HUES6 (cell line): ENCODE measurements around the gene BHLHE23.

Source experiments
- H3K27ac ChIP-seq: 2 replicates; pipeline ENCODE4 v1.7.0; 2013; ENCODE audit warnings: low read depth, mild to moderate bottlenecking, low read length, inconsistent platforms
- H3K27me3 ChIP-seq: 2 replicates; pipeline ENCODE4 v1.6.1; 2013; ENCODE audit warnings: low read length; ENCODE audit not compliant: control insufficient read depth, insufficient read depth
- H3K36me3 ChIP-seq: 2 replicates; pipeline ENCODE4 v1.6.1; 2013; ENCODE audit warnings: low read length; ENCODE audit not compliant: control insufficient read depth, insufficient read depth
- H3K4me1 ChIP-seq: 2 replicates; pipeline ENCODE4 v1.6.1; 2013; ENCODE audit warnings: low read length; ENCODE audit not compliant: control insufficient read depth, insufficient read depth
- H3K4me3 ChIP-seq: 2 replicates; pipeline ENCODE4 v1.5.1; 2013; ENCODE audit warnings: low read depth, low read length
- H3K9ac ChIP-seq: one replicate; pipeline ENCODE4 v1.6.1; 2013; ENCODE audit warnings: mild to moderate bottlenecking, low read length
- H3K9me3 ChIP-seq: 2 replicates; pipeline ENCODE4 v1.6.1; 2013; ENCODE audit warnings: low read depth, low read length; ENCODE audit not compliant: control insufficient read depth, insufficient read depth

BHLHE23 gene

DNA sequence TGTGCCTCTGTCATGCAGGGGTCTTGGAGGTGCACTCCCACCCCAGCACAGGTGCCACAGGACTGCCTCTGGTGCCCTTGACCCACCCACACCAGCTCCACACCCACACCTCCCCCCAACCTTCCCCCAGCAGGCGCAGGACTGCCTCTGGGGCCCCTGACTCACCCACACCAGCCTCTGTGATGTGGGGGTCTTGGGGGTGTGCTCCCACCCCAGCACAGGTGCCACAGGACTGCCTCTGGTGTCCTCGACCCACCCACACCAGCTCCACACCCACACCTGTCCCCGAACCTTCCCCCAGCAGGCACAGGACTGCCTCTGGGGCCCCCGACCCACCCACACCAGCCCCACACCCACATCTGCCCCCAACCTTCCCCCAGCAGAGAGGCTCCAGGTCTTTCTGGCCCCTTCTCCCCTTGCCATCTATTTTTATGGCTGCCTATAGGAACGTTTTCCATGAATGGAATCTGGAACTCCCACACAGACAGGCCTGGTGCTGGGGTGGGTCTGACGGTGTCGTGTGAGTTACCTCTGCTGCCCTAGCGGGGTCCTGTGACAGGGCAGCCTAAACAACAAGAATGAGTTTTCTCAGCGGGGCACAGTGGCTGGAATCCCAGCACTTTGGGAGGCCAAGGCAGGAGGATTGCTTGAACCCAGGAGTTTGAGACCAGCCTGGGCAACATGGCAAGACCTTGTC is 30.8 kb downstream of the BHLHE23 start:
- no peak overlapping the region for H3K9ac ChIP-seq

DNA sequence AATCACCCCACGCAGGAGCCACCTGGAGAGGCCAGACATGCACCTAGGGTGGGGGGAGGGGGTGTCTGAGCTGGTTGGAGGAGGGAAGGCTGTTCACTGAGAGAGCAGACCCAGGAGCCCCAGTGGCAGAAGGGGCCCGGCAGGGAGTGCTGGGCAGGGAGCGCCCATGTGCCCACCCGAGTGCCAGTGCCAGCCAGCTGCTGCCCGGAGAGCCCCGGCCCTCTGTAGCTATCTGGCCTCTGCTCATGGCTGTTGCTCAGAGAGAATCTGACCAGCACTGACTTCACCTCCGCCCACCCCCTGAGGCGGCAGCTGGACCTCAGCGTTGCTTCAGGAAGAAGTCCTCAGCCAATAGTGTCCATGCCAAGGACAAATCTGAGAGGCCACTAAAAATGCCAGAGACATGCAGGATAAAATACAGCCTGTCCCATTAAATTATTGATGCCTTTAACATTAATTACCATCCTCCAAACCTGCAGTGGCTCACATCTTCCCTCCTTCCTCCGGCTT is 31.5 kb downstream of the BHLHE23 start:
- Histone ChIP-seq H3K27me3 (peaks cover 75% of the 10 kb centered on the region), H3K4me1 (peaks cover 43% of the 10 kb centered on the region), H3K9me3 (no peaks in the 10 kb centered on the region)

More for the DNA sequence above, 30.8 kb downstream of the BHLHE23 start:
- H3K36me3 ChIP-seq: no peaks in the 10 kb centered on the region
- no peaks in the 10 kb centered on the region for H3K9me3 ChIP-seq
- peaks cover 77% of the 10 kb centered on the region for H3K27me3 ChIP-seq
- H3K4me1 ChIP-seq: peaks cover 43% of the 10 kb centered on the region
- H3K4me3 ChIP-seq: no peak overlapping the region
- no peak overlapping the region for H3K27ac ChIP-seq

DNA sequence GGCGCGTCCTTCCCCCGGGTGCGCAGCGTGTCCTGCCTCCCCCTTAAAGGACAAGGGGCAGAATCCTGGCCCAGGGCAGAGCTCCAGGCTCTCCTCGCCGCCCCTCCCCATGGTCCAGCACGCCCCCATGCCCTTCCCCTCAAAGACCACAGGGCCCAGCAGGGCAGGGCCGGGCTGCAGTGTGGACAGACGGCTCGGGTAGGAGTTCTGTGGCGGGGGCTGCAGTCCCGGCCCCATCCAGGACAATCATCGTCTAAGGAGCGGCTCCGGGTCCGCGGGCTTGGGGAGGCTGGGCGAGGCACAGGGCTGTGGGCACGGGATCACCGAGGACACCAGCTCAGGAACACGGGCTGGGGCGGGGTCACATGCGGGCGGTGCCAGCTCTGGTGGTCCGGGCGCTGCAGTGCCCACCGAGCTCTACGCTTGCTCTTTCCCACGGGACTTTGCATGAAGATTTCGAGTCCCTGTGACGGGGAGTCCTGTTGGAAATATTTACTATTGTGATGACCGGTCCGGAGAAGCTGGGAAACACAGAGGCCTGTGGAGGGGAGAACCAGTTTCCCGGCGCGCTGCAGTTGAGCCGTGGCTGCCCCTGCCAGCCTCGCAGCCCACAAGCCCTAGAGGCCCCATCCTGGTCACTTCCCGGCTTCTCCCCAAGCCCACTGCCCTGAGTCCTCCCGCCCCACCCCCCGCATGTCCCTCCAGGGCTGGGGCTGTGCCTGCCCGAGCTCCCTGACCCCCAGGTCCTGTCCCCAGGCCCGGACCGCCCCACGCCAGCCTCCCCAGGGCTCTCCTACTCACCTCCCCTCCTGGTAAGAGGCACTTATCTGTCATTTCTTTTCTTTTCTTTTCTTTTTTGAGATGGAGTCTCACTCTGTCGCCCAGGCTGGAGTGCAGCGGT is 33.7 kb downstream of the BHLHE23 start:
- no peak overlapping the region for H3K27ac ChIP-seq
- peaks cover 33% of the 10 kb centered on the region for H3K4me1 ChIP-seq
- H3K9ac ChIP-seq: no peak overlapping the region
- H3K36me3 ChIP-seq: no peaks in the 10 kb centered on the region
- peak overlapping the region; percentile 36 for H3K4me3 ChIP-seq
- peaks cover 60% of the 10 kb centered on the region for H3K27me3 ChIP-seq
- H3K9me3 ChIP-seq: no peaks in the 10 kb centered on the region

More for the DNA sequence above, 31.5 kb downstream of the BHLHE23 start:
- Histone ChIP-seq H3K27ac (no peak overlapping the region), H3K9ac (no peak overlapping the region), H3K4me3 (no peak overlapping the region), H3K36me3 (no peaks in the 10 kb centered on the region)

DNA sequence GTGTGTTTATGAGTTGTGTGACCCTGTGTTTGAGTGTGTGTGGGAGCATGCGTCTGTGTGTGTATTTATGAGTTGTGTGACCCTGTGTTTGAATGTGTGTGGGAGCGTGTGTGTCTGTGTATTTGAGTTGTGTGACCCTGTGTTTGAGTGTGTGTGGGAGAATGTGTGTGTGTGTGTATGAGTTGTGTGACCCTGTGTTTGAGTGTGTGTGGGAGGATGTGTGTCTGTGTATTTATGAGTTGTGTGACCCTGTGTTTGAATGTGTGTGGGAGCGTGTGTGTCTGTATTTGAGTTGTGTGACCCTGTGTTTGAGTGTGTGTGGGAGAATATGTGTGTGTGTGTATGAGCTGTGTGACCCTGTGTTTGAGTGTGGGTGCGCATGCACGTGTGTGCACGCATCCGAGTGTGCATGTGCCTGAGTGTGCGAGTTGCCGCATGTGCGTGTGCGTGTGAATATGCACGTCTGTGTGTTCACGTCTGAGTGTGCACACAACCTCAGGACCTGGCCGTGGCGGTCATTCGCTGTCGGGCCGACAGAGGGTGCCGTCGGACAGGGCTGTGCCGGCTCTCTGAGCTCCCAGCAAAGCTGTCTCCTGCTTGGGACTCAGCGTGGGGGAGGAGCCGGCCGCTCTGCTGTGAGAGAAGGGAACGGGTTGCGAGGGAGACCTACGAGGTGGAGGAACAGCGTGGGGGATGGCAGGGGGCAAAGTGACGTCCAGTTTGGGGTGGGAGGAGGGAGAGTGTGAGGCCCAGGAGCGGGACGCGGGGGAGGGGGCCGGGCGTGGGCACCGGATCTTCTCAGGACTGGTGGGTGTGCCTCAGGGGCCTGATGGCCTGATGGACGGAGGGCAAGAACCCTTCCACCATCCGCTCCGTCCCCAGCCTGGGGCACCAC is 34.6 kb downstream of the BHLHE23 start:
- H3K27ac ChIP-seq: no peak overlapping the region
- H3K27me3 ChIP-seq: peaks cover 59% of the 10 kb centered on the region
- H3K9me3 ChIP-seq: no peaks in the 10 kb centered on the region
- peak overlapping the region; percentile 36 for H3K4me3 ChIP-seq
- peaks cover 33% of the 10 kb centered on the region for H3K4me1 ChIP-seq
- H3K9ac ChIP-seq: no peak overlapping the region
- H3K36me3 ChIP-seq: no peaks in the 10 kb centered on the region

DNA sequence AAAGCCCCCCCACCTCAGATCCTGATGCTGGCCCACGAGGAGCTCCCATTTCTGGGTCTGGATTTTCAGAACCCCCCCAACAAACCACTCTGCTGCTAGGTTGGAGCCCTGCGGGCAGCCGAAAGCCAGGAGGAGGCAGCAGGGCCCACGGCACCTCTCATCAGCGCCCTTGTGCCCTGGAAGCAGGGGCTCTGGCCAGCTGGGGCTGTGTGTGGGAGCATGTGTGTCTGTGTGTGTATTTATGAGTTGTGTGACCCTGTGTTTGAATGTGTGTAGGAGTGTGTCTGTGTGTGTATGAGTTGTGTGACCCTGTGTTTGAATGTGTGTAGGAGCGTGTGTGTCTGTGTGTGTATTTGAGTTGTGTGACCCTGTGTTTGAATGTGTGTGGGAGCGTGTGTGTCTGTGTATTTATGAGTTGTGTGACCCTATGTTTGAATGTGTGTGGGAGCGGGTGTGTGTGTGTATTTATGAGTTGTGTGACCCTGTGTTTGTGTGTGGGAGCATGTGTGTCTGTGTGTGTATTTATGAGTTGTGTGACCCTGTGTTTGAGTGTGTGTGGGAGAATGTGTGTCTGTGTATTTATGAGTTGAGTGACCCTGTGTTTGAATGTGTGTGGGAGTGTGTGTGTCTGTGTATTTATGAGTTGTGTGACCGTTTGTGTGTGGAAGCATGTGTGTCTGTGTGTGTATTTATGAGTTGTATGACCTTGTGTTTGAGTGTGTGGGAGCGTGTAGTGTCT is 35.4 kb downstream of the BHLHE23 start:
- H3K36me3 ChIP-seq: no peaks in the 10 kb centered on the region
- peaks cover 53% of the 10 kb centered on the region for H3K27me3 ChIP-seq
- no peak overlapping the region for H3K27ac ChIP-seq
- H3K4me1 ChIP-seq: peaks cover 33% of the 10 kb centered on the region
- no peak overlapping the region for H3K4me3 ChIP-seq
- no peak overlapping the region for H3K9ac ChIP-seq
- no peaks in the 10 kb centered on the region for H3K9me3 ChIP-seq

DNA sequence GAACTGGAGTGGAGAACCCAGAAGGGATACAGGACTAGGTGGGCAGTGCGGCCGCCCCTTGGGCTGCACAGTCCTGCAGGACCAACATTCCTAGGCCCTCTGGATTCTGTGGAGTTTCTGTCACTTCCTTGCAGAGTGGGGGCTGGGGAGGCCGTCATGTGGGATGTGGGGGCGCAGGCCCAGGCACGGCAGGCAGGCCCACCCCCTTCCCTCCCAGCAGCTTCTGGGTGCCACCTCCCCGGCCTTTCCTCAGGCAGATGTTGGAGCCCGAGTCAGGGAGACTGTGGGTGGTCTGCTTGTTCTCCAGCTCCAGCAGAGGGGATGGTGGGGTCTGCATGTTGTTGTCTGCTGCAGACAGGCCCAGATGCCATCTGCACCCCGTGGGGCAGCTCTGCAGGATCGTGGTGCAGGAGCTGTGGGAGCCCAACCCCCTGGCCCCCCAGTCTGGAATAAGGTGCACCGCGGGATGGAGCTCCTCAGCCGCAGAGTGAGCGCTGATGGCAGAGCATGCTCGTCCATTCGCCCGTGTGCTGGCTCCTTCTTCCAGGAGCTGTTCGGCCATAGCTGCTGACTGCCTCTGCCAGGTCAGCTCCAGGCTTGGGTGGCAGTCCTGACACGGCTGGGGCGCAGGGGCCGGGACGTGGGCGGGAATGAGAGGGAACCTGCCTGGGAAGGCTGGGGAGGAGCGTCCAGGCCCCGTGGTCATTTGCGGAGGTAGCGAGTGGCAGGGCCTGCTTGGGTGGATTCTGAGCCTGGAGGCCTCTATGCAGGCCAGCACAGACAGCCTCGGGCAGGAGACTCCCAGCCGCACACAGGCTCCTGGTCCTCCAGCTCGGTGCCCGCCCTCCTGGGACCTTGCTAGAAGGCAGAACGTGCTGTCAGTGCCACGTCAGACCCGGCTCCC is 36.2 kb downstream of the BHLHE23 start:
- H3K27me3 ChIP-seq: peaks cover 45% of the 10 kb centered on the region
- H3K4me3 ChIP-seq: no peak overlapping the region
- H3K36me3 ChIP-seq: peaks cover 2% of the 10 kb centered on the region
- no peak overlapping the region for H3K9ac ChIP-seq
- H3K27ac ChIP-seq: no peak overlapping the region
- H3K9me3 ChIP-seq: no peaks in the 10 kb centered on the region
- H3K4me1 ChIP-seq: peaks cover 29% of the 10 kb centered on the region

DNA sequence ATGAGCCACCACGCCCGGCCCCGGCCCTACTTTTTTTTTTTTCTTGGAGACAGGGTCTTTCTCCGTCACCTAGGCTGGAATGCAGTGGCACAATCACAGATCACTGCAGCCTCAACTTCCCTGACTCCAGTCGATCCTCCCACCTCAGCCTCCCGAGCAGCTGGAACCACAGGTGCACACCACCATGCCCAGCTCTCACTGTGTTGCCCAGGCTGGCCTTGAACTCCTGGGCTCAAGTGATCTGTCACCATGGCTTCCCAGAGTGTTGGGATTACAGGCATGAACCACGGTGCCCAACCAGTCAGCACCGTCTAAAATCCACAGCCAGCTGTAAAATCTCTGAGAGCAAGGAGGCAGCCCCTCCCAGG is 36.8 kb downstream of the BHLHE23 start:
- peaks cover 38% of the 10 kb centered on the region for H3K27me3 ChIP-seq
- H3K4me1 ChIP-seq: peaks cover 23% of the 10 kb centered on the region
- no peak overlapping the region for H3K4me3 ChIP-seq

DNA sequence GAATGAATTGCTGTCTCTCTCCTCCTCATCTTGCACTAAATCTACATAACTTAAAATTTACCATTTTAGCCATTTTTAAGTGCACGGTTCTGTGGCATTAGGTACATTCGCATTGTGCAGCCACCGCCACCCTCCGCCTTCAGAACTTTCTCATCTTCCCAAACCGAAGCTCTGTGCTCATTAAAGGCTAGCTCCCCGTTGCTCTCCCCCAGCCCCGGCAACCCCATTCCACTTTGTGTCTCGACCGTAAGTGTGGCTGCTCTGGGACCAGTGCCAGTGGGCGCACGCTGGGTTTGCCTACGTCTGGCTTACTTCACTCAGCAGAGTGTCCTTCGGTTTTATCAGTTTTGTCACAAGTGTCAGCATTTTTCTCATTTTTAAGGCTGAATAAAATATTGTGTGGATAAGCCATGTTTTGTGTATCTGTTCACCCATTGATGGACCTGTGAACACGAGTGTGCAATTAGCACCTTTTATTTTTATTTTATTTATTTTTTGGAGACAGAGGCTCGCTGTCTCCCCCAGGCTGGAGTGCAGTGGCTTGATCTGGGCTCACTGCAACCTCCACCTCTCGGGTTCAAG is 37.5 kb downstream of the BHLHE23 start:
- Histone ChIP-seq H3K9me3 (no peaks in the 10 kb centered on the region), H3K4me3 (no peak overlapping the region), H3K36me3 (peaks cover 13% of the 10 kb centered on the region), H3K27ac (no peak overlapping the region), H3K9ac (no peak overlapping the region), H3K27me3 (peaks cover 32% of the 10 kb centered on the region), H3K4me1 (peaks cover 17% of the 10 kb centered on the region)

More for the DNA sequence above, 36.8 kb downstream of the BHLHE23 start:
- H3K36me3 ChIP-seq: peaks cover 7% of the 10 kb centered on the region
- H3K27ac ChIP-seq: no peak overlapping the region
- no peaks in the 10 kb centered on the region for H3K9me3 ChIP-seq
- no peak overlapping the region for H3K9ac ChIP-seq

DNA sequence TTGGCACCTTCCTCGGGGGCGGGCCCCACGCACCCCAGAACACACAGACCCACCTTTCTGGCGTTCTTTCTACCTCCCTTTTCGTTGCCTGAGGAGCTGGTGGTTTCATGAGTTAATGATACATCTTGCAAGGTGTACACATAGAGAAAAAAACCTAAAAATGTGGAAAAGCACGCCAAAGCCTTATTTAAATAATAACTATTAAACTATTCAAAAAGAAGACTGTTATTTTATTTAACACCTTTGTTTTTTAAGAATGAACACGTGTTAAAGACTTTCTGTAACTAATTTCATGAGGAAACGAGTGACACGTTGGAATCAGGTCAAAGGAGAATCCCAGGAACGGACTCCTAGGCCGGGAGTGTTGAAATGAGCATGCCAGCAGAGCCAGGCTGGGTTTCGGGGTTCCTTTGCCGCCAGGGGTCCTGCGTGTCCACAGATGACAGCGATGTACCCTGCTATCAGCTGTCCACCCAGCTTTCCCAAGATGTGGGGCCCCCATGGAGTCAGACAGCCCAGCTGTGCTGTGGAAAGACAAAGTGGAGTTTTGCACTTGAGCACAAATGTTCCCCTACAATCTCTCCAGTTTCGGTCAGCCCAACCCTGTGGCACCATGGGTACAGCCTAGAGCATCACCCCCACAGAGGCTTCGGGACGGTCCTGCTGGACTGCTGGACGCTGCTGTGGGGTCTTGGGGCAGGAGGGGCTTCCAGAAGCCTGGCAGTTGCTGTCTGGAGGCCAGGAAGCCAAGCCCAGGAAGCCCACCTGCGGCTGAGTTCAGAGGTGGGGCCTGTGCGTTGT is 38.2 kb downstream of the BHLHE23 start:
- Histone ChIP-seq H3K36me3 (peaks cover 19% of the 10 kb centered on the region), H3K4me1 (peaks cover 13% of the 10 kb centered on the region; the same call in 1 of the 2 replicates), H3K4me3 (no peak overlapping the region), H3K9me3 (no peaks in the 10 kb centered on the region), H3K27ac (no peak overlapping the region), H3K9ac (no peak overlapping the region), H3K27me3 (peaks cover 25% of the 10 kb centered on the region)
